GM21526 (cell line): ENCODE data around the gene ADGRL2.
"Not testable (repeated sequence)": the region's sequence is repeated elsewhere in the genome, so short reads cannot be mapped to it uniquely, and the experiment has no call there.

Experiments
- ATAC-seq: cut with Tn5 transposase; IDR thresholded peaks from one replicate; pipeline ENCODE4 v1.9.1; 2021; ENCODE audit warnings: moderate library complexity; ENCODE audit not compliant: unreplicated experiment, low FRiP score

Gene ADGRL2

GRCh38 chr1:81844477-81844876, 43.7 kb downstream of the ADGRL2 start:
- ATAC-seq: no peak

- no peak for ATAC-seq
Measured at GRCh38 chr1:81846630-81847029, 45.9 kb downstream of the ADGRL2 start.

GRCh38 chr1:81847063-81847462, 46.3 kb downstream of the ADGRL2 start:
- ATAC-seq: no peak

- no peak for ATAC-seq
Measured at GRCh38 chr1:81848880-81849682, 48.3 kb downstream of the ADGRL2 start.

- no peak for ATAC-seq
Measured at GRCh38 chr1:81850031-81850430, 49.3 kb downstream of the ADGRL2 start.

- no peak for ATAC-seq
Measured at GRCh38 chr1:81850495-81850894, 49.8 kb downstream of the ADGRL2 start.

- no peak for ATAC-seq
Measured at GRCh38 chr1:81851217-81851616, 50.5 kb downstream of the ADGRL2 start.

- ATAC-seq: no peak
Measured at GRCh38 chr1:81852961-81853360, 52.2 kb downstream of the ADGRL2 start.

GRCh38 chr1:81867235-81867634, 66.5 kb downstream of the ADGRL2 start:
- no peak for ATAC-seq

GRCh38 chr1:81869307-81869706, 68.6 kb downstream of the ADGRL2 start:
- ATAC-seq: no peak

- ATAC-seq: not testable (repeated sequence)
Measured at GRCh38 chr1:81871091-81871490, 70.4 kb downstream of the ADGRL2 start.

GRCh38 chr1:81873946-81874345, 73.2 kb downstream of the ADGRL2 start:
- no peak for ATAC-seq

GRCh38 chr1:81874461-81874860, 73.7 kb downstream of the ADGRL2 start:
- no peak for ATAC-seq

GRCh38 chr1:81874940-81875339, 74.2 kb downstream of the ADGRL2 start:
- ATAC-seq: no peak

- no peak for ATAC-seq
Measured at GRCh38 chr1:81876901-81877733, 76.4 kb downstream of the ADGRL2 start.

GRCh38 chr1:81877940-81878339, 77.2 kb downstream of the ADGRL2 start:
- no peak for ATAC-seq

- no peak for ATAC-seq
Measured at GRCh38 chr1:81878538-81878937, 77.8 kb downstream of the ADGRL2 start.

GRCh38 chr1:81880781-81881180, 80.0 kb downstream of the ADGRL2 start:
- no peak for ATAC-seq

GRCh38 chr1:81885291-81885690, 84.6 kb downstream of the ADGRL2 start:
- ATAC-seq: no peak

GRCh38 chr1:81886292-81886691, 85.6 kb downstream of the ADGRL2 start:
- ATAC-seq: not testable (repeated sequence)

GRCh38 chr1:81887421-81888144, 86.8 kb downstream of the ADGRL2 start:
- no peak for ATAC-seq
